M059J (cell line): Measurements from ENCODE around the gene STK32C. TPM values are rescaled to one million over a fixed set of nuclear protein-coding genes. Genes with fewer than 3 reads are reported as not detected.
"Not testable (repeated sequence)": the region's sequence is repeated elsewhere in the genome, so short reads cannot be mapped to it uniquely, and the experiment has no call there.

Experiments used
- DNase-seq: peaks from one replicate; pipeline ENCODE4 v3.0.0-alpha.2; 2012; ENCODE audit warnings: low read depth
- total RNA-seq: library from RNA; depleted of rRNA; stranded (reverse); fragments of >200 nt; shearing (Covaris generic); gene quantifications from 2 replicates; pipeline ENCODE4 v1.2.3, GENCODE V29; 2014

STK32C gene
- total RNA-seq, 1 experiment from 2014 or later, result 3.6 TPM

- DNase-seq, result not testable (repeated sequence)
These were observed 30.1 kb upstream of the STK32C start for GRCh38 chr10:132337854-132338253.

- no peak for DNase-seq
These were observed 29.2 kb upstream of the STK32C start for GRCh38 chr10:132336919-132337407.

- no peak for DNase-seq
These were observed 28.5 kb upstream of the STK32C start for GRCh38 chr10:132336064-132336746.

GRCh38 chr10:132335189-132336063, 27.7 kb upstream of the STK32C start:
- no peak for DNase-seq

- DNase-seq, result no peak
These were observed 27.0 kb upstream of the STK32C start for GRCh38 chr10:132334631-132335188.

- DNase-seq, result no peak
These were observed 25.6 kb upstream of the STK32C start for GRCh38 chr10:132333386-132333785.

GRCh38 chr10:132332433-132332754, 24.6 kb upstream of the STK32C start:
- no peak for DNase-seq

GRCh38 chr10:132331601-132332432, 24.1 kb upstream of the STK32C start, which contains the start of gene LRRC27:
Gene LRRC27, plus strand, starts transcription at chr10:132332193. Its CDS starts 1,332 bp downstream, at chr10:132333525.
- DNase-seq, result peak; percentile 94

- DNase-seq, result no peak
These were observed 22.7 kb upstream of the STK32C start for GRCh38 chr10:132330486-132330833.

- peak; percentile 38 for DNase-seq
These were observed 22.1 kb upstream of the STK32C start for GRCh38 chr10:132329565-132330485.

- no peak for DNase-seq
These were observed 21.0 kb upstream of the STK32C start for GRCh38 chr10:132328738-132329137.

- no peak for DNase-seq
These were observed 20.4 kb upstream of the STK32C start for GRCh38 chr10:132328106-132328505.

- DNase-seq, result no peak
These were observed 19.2 kb upstream of the STK32C start for GRCh38 chr10:132326925-132327324.

- no peak for DNase-seq
These were observed 18.7 kb upstream of the STK32C start for GRCh38 chr10:132326344-132326889.

- DNase-seq, result no peak
These were observed 16.4 kb upstream of the STK32C start for GRCh38 chr10:132324186-132324585.

- DNase-seq, result no peak
These were observed 14.9 kb upstream of the STK32C start for GRCh38 chr10:132322586-132323048.

- DNase-seq, result no peak
These were observed 14.0 kb upstream of the STK32C start for GRCh38 chr10:132321726-132322125.

- DNase-seq, result peak; percentile 9
These were observed 13.1 kb upstream of the STK32C start for GRCh38 chr10:132320654-132321469.
